HUES48 (cell line): ENCODE measurements around the gene OSBPL7.

Experiments
- H3K27ac ChIP-seq: one replicate; pipeline ENCODE4 v1.7.0; 2013; ENCODE audit warnings: low read depth, low read length, inconsistent platforms
- H3K27me3 ChIP-seq: 2 replicates; pipeline ENCODE4 v1.6.1; 2013; ENCODE audit warnings: mild to moderate bottlenecking, low read length; ENCODE audit not compliant: control insufficient read depth, insufficient read depth
- H3K36me3 ChIP-seq: 2 replicates; pipeline ENCODE4 v1.6.1; 2013; ENCODE audit warnings: low read length; ENCODE audit not compliant: control insufficient read depth, insufficient read depth
- H3K4me1 ChIP-seq: 2 replicates; pipeline ENCODE4 v1.6.1; 2013; ENCODE audit warnings: mild to moderate bottlenecking, low read length; ENCODE audit not compliant: control insufficient read depth, insufficient read depth
- H3K4me3 ChIP-seq: 2 replicates; pipeline ENCODE4 v1.5.1; 2013; ENCODE audit warnings: mild to moderate bottlenecking, low read depth, low read length
- H3K9ac ChIP-seq: 2 replicates; pipeline ENCODE4 v1.6.1; 2013; ENCODE audit warnings: mild to moderate bottlenecking, low read depth, low read length, moderate library complexity
- H3K9me3 ChIP-seq: 2 replicates; pipeline ENCODE4 v1.6.1; 2013; ENCODE audit warnings: low read length; ENCODE audit not compliant: control insufficient read depth, insufficient read depth

Gene OSBPL7

DNA sequence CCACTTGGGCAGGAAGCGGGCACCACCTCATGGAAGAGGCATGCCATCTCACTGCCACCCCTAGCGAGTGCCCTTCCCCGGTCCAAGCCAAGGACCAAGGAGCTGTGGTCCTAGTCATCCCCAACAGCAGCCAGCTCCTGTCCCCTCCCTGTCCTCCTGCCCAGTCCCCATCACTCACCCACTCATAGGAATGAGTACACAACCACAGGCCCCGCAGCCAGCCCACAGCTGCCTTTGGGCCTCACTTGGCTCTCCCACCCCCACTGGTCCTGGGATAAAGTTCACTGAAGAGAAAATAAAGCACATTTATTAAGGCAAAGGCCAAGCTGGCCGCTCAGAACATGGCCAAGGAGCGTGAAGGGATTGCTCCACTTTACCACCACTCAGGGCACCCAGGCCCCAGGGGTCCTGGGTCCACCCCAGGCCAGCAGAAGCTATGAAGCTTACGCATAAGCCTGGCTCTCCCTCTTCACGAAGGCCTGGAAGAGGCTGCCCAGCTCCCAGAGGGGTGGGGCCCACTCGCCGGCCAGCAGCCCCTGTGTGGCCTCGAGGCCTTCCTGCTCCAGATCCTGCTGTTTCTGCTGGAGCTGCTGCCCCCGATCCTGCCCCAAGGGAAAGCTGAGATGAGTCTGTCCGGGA lies 15.9 kb upstream of the OSBPL7 start:
- Histone ChIP-seq H3K9me3 (no peaks in the 10 kb centered on the region), H3K9ac (no peak overlapping the region), H3K27me3 (no peaks in the 10 kb centered on the region), H3K36me3 (peaks cover 21% of the 10 kb centered on the region; the same call in 1 of the 2 replicates), H3K4me1 (peaks cover 10% of the 10 kb centered on the region; the same call in 1 of the 2 replicates), H3K27ac (no peak overlapping the region), H3K4me3 (no peak overlapping the region)

DNA sequence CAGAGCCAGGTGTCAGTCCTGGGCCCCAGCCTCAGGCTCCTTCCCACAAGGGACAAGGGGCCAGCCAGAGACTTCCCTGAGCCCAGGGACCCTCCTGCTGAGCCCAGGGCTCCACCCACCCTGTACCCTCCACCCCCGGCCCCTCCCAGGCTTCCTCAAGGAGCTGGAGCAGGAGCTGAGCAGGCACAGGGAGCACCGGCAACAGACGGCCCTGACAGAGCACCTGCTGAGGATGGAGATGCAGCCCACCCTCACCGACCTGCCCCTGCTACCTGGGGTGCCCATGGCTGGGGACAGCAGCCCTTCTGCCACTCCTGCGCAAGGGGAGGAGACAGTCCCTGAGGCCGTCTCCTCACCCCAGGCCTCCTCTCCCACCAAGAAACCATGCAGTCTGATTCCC lies 15.0 kb upstream of the OSBPL7 start:
- Histone ChIP-seq H3K27ac (no peak overlapping the region), H3K36me3 (peaks cover 21% of the 10 kb centered on the region; the same call in 1 of the 2 replicates), H3K27me3 (no peaks in the 10 kb centered on the region), H3K9ac (no peak overlapping the region), H3K4me3 (no peak overlapping the region), H3K4me1 (peaks cover 14% of the 10 kb centered on the region; the same call in 1 of the 2 replicates), H3K9me3 (no peaks in the 10 kb centered on the region)

DNA sequence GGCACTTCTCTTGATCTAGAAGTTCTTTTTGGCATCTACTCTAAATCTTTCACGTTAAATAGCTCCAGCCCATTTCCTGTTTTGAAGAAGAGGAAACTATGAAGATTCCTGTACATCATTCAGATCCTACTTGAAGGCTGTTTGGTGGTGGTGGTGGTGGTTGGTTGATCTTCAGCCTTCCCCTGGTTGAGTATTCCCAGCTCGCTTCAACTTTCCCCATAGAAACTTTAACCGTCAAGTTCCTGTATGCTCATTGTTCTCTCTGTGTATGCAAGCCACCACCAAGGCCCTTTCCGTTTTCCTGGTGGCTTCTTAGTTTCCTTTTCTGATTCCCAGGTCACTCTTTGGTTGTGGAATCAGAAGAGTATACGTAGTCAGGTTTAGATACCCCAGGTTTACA lies 13.2 kb upstream of the OSBPL7 start:
- Histone ChIP-seq H3K9me3 (no peaks in the 10 kb centered on the region), H3K4me1 (0 out of 2 replicates have a peak, but pooled peaks cover 5% of the 10 kb centered on the region), H3K27ac (no peak overlapping the region), H3K4me3 (no peak overlapping the region), H3K9ac (no peak overlapping the region), H3K27me3 (no peaks in the 10 kb centered on the region), H3K36me3 (peaks cover 21% of the 10 kb centered on the region; the same call in 1 of the 2 replicates)

DNA sequence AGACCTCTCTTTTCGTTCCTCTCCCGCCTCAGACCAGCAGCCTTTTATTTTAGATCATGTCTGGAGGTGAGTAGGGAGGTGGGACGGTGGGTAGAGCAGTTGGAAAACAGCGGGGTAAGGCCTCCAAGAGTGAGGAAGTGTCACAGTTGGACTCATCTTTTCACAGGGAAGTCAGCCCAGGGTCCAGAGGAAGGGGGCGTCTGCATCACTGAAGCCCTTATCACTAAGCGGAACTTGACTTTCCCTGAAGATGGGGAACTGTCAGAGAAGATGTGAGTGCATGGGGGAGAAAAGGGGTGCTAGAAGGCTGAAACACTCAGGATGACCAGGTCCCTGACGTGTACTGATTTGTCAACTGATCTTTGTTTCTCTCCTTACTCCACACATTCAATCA lies 10.3 kb upstream of the OSBPL7 start:
- peaks cover 22% of the 10 kb centered on the region for H3K36me3 ChIP-seq
- 0 out of 2 replicates have a peak, but pooled peaks cover 5% of the 10 kb centered on the region for H3K4me1 ChIP-seq
- H3K27me3 ChIP-seq: no peaks in the 10 kb centered on the region
- H3K4me3 ChIP-seq: peak overlapping the region; percentile 96
- H3K9me3 ChIP-seq: no peaks in the 10 kb centered on the region
- H3K27ac ChIP-seq: no peak overlapping the region
- no peak overlapping the region for H3K9ac ChIP-seq

DNA sequence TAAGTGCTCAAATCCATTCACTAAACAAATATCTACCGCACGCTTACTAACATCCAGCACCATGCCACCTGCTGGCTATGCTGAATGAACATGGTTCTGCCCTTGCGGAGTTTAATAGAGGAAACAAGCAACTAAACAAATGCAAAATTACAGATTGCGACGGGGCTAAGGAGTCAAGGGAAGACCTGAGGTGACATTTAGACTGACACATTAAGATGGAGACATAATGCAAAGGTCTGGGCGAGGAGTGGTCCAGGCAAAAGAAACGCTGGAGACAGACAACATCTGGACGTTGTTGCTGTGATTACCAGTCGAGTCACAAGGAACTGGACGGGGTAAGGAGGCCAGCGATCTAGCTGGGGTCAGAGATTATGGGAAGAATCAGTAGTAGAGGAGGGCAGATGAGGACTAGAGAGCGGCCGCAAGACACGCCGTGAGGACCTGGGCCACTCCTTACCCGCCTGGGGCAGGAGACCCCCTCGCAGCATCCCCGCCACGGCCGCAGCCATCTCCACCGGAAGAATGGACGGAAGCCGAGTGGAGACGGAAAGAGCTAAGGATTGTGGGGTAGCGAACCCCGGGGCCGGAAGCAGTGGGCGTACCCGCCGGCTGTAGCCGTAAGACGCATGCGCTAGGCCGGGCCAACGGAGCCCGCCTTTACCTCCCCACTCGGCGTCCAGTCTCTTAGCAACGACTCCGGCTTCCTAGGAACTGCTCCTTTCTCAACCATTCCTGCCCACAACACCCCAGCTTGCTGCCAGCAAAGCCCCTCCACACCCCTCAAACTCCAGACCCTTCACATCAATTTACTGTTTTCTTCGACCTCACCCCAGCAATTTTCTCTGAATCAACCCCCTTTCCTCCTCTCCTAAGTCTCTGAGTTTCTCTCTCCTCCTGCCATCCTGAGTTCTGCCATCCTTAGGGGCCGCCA lies 9.7 kb upstream of the OSBPL7 start, which contains the start of the genes LRRC46 and MRPL10:
TSS of gene LRRC46 (plus strand) at position 668 of the 931 bp plus-strand sequence. CDS start 320 bp downstream, outside the sequence.
TSS of gene MRPL10 (minus strand) at position 539 of the 931 bp plus-strand sequence. CDS start at position 509, 30 bp downstream.
- Histone ChIP-seq H3K27me3 (no peaks in the 10 kb centered on the region), H3K9ac (peak within 1 kb of the TSS; percentile 67), H3K9me3 (no peaks in the 10 kb centered on the region), H3K36me3 (peaks cover 29% of the 10 kb centered on the region), H3K4me1 (0 out of 2 replicates have a peak, but pooled peaks cover 5% of the 10 kb centered on the region), H3K27ac (peak within 1 kb of the TSS; percentile 84), H3K4me3 (peak within 1 kb of the TSS; percentile 96)

DNA sequence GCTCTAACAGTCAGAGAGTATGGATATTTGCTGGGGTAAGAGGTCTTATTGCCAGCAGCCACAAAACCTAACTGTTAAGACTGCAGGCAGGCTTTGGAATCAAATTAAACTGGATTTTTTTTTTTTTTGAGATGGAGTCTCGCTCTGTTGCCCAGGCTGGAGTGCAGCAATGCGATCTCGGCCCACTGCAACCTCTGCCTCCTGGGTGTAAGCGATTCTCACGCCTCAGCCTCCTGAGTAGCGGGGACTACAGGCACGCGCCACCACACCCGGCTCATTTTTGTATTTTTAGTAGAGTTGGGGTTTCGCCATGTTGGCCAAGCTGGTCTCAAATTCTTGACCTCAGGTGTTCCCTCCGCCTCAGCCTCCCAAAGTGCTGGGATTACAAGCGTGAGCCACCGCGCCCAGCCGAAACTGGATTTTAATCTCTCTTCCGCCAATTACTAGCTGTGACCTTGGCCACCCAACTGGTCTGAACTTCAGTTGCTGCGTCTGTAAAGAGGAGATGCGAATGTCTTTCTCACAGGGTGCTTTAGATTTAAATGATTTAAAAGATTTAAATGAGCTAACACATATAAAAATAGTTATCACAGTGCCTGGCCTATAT lies 8.9 kb upstream of the OSBPL7 start:
- peaks cover 28% of the 10 kb centered on the region for H3K36me3 ChIP-seq
- H3K27me3 ChIP-seq: no peaks in the 10 kb centered on the region
- no peaks in the 10 kb centered on the region for H3K9me3 ChIP-seq
- H3K4me3 ChIP-seq: peak overlapping the region; percentile 96
- H3K4me1 ChIP-seq: 0 out of 2 replicates have a peak, but pooled peaks cover 5% of the 10 kb centered on the region
- H3K9ac ChIP-seq: peak overlapping the region; percentile 67; the same call in 1 of the 2 replicates
- H3K27ac ChIP-seq: peak overlapping the region; percentile 84

DNA sequence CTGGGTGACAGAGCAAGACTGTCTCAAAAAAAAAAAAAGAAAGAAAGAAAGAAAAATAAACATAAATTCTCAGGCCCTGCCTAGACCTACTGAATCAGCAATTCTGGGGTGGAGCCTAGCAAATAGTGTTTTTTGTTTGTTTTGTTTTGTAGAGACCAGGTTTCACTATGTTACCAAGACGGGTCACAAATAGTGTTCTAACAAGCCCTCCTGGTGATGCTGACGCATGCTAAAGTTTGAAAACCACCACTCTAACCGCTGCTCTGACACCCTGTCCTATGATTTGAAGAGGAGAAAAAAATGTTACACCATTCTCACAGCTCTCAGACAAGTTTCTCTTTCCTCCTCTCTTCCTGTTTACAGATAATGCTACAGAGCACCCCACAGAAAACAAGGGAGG lies 8.3 kb upstream of the OSBPL7 start:
- Histone ChIP-seq H3K36me3 (peaks cover 31% of the 10 kb centered on the region), H3K4me3 (no peak overlapping the region)

DNA sequence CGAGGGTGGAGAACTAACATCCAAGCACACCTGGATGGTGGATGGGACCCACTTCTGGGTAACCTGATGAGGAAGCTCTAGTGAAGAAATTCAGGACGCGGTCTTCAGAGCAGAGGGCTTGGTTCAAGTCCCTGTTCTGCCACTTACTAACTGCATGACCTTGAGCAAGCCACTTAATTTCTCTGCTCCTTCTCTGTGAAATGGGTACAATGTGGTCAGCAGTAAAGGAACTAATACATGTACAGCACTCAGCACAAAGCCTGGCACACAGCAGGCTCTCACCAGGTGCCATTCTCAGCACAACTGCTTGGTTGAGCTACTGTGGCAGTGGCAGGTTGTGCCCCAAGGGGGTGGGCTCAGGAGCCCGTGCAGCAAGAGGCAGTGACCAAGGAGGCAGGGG lies 1.9 kb upstream of the OSBPL7 start:
- peaks cover 7% of the 10 kb centered on the region for H3K4me1 ChIP-seq
- H3K4me3 ChIP-seq: no peak overlapping the region
- no peak overlapping the region for H3K9ac ChIP-seq
- H3K9me3 ChIP-seq: no peaks in the 10 kb centered on the region
- no peak overlapping the region for H3K27ac ChIP-seq
- H3K27me3 ChIP-seq: no peaks in the 10 kb centered on the region
- H3K36me3 ChIP-seq: peaks cover 39% of the 10 kb centered on the region

More for the DNA sequence above, 8.3 kb upstream of the OSBPL7 start:
- Histone ChIP-seq H3K27me3 (no peaks in the 10 kb centered on the region), H3K27ac (no peak overlapping the region), H3K9ac (no peak overlapping the region), H3K4me1 (0 out of 2 replicates have a peak, but pooled peaks cover 5% of the 10 kb centered on the region), H3K9me3 (no peaks in the 10 kb centered on the region)

DNA sequence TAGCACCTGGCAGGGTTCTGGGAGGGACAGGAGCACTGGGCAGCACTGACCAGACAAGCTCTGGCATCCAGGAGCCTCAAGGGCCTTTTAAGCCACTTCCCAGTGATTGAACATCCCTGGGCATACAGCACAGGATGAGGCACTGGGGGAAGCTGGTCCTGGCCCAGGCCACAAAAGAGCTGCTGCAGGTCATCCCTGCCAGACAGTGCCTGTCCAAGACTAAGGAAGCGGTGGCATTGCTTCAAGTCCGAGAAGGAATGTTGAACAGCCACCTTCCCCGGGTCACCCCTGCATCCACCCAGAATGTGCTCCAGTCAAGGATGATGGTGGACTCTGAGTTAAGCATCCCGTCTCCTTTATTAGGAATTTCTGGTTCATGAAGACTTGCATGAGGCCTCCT lies 1.2 kb upstream of the OSBPL7 start:
- Histone ChIP-seq H3K4me3 (no peak overlapping the region), H3K4me1 (peaks cover 7% of the 10 kb centered on the region), H3K27me3 (no peaks in the 10 kb centered on the region), H3K9ac (no peak overlapping the region), H3K36me3 (peaks cover 33% of the 10 kb centered on the region), H3K27ac (peak overlapping the region; percentile 7), H3K9me3 (no peaks in the 10 kb centered on the region)

DNA sequence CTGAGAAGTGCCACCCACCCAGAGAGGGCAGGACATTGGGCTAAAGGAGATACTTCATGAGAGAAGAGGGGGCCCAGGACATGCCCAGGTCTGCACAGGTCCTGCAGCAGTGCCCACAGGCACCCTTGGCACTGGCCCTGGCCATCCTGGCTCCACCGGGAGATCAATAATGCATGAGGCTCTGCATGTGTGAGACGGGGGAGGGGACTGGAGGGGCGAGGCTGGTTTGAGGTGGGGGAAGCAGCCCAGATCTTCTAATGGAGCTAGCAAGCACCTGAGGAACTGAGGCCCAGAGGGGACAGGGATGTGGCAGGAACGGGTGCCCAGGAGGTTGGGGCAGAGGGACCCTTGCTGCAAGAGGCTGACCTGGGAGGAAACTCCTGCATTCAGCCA lies 567 bp downstream of the OSBPL7 start:
- Histone ChIP-seq H3K27me3 (no peaks in the 10 kb centered on the region), H3K36me3 (peaks cover 24% of the 10 kb centered on the region), H3K9me3 (no peaks in the 10 kb centered on the region), H3K4me1 (peaks cover 7% of the 10 kb centered on the region), H3K27ac (peak overlapping the region; percentile 59), H3K9ac (peak overlapping the region; percentile 36; the same call in 1 of the 2 replicates), H3K4me3 (peak overlapping the region; percentile 93)
